ENCODE data around the gene COG2. TPM values are rescaled to one million over a fixed set of nuclear protein-coding genes. Genes with fewer than 3 reads are reported as not detected.

COG2 gene
- total RNA-seq, 1 donor, result 23.9 TPM

DNA sequence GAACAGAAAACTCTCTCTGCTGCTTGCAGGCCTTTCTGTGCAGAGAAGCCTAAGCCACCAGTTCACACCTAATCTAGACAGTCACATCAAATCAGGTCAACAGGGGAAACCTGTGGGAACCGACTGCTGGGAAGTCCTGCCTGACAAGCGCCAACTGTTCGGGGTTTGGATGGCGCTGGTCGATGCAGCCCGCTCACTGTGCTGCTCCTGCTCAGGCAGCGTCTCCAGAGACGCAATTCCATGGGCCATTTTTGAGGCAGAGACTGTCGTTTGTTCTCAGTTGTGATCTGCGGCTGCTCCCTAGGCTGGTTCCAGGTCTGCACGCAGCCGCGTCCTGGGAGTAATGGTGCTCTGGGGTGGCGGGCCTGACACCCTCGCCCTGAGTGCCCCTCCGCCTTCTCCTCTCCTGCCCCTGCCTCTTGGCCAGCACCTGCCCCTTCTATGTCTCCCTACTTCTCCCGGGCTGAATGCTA lies 70.2 kb downstream of the COG2 start:
- Histone ChIP-seq H3K4me3 (ENCODE audit: insufficient read depth, low read length) (no peak overlapping the region), H3K9me3 (ENCODE audit: low read depth, low read length) (no peaks in the 10 kb centered on the region), H3K79me2 (ENCODE audit: insufficient read depth, low read length) (no peaks in the 10 kb centered on the region), H4K20me1 (ENCODE audit: insufficient read depth, low read length) (no peaks in the 10 kb centered on the region), H3K4me2 (ENCODE audit: insufficient read depth, low read length) (no peak overlapping the region), H2AFZ (ENCODE audit: low read length) (no peak overlapping the region), H3K27ac (ENCODE audit: low read depth, low read length) (no peak overlapping the region), H3K27me3 (ENCODE audit: insufficient read depth, low read length) (no peaks in the 10 kb centered on the region), H3K4me1 (ENCODE audit: insufficient read depth, low read length) (peaks cover 11% of the 10 kb centered on the region), H3K36me3 (ENCODE audit: insufficient read depth, low read length) (no peaks in the 10 kb centered on the region)
- TF ChIP-seq, protein P1, sequence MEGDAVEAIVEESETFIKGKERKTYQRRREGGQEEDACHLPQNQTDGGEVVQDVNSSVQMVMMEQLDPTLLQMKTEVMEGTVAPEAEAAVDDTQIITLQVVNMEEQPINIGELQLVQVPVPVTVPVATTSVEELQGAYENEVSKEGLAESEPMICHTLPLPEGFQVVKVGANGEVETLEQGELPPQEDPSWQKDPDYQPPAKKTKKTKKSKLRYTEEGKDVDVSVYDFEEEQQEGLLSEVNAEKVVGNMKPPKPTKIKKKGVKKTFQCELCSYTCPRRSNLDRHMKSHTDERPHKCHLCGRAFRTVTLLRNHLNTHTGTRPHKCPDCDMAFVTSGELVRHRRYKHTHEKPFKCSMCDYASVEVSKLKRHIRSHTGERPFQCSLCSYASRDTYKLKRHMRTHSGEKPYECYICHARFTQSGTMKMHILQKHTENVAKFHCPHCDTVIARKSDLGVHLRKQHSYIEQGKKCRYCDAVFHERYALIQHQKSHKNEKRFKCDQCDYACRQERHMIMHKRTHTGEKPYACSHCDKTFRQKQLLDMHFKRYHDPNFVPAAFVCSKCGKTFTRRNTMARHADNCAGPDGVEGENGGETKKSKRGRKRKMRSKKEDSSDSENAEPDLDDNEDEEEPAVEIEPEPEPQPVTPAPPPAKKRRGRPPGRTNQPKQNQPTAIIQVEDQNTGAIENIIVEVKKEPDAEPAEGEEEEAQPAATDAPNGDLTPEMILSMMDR (IDR thresholded peaks at IDR 0.05; ENCODE audit: extremely low read depth, low read depth, low read length), result no peak
- no peak for DNase-seq (ENCODE audit: insufficient read length, low spot score, missing footprints)

DNA sequence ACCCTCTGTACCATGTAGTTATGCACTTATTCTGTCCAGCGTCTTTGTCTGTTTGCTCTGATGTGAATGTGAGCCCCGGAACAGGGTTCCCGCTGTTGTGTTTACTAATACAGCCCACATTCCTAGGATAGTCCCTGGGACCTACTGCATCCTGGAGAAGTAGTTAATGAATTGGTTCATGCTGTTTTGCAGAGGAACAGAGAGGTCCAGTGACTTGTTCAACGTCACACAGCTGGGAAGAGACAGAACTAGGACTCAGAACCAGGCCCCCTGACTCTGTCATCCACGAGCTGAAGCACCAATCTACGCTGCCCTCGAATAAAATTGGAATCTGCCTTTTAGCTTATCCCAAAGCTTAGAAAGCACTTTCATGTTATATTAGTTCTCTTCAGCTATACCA lies 70.9 kb downstream of the COG2 start:
- DNase-seq (ENCODE audit: insufficient read length, low spot score, missing footprints), result no peak
- Histone ChIP-seq H4K20me1 (ENCODE audit: insufficient read depth, low read length) (no peaks in the 10 kb centered on the region), H3K4me2 (ENCODE audit: insufficient read depth, low read length) (no peak overlapping the region), H3K27ac (ENCODE audit: low read depth, low read length) (no peak overlapping the region), H3K79me2 (ENCODE audit: insufficient read depth, low read length) (no peaks in the 10 kb centered on the region), H3K27me3 (ENCODE audit: insufficient read depth, low read length) (no peaks in the 10 kb centered on the region), H3K9me3 (ENCODE audit: low read depth, low read length) (no peaks in the 10 kb centered on the region), H2AFZ (ENCODE audit: low read length) (no peak overlapping the region), H3K36me3 (ENCODE audit: insufficient read depth, low read length) (no peaks in the 10 kb centered on the region), H3K4me1 (ENCODE audit: insufficient read depth, low read length) (peaks cover 11% of the 10 kb centered on the region), H3K4me3 (ENCODE audit: insufficient read depth, low read length) (no peak overlapping the region)
- TF ChIP-seq, protein P1 (IDR thresholded peaks at IDR 0.05; ENCODE audit: extremely low read depth, low read depth, low read length), result no peak

DNA sequence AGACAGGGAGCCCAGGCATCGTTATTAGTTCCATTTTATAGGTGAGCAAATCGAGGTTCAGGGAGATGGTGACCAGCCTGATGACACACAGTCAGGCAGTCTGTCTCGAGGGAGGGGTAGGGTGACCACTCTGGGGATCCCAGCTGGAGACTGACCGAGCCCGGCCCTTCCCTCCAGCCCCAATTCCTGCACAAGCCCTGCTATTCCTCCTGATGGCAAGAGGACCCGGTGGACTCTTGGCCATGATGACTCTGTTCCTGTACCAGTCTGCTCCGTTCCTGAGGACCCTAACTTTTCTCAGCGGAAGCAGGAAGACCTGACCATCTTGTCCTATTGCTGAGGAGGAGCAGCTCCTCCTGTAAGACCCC lies 71.2 kb downstream of the COG2 start:
- H3K9me3 ChIP-seq (ENCODE audit: low read depth, low read length), result no peaks in the 10 kb centered on the region
- peak overlapping the region; percentile 41 for H3K27ac ChIP-seq (ENCODE audit: low read depth, low read length)
- H2AFZ ChIP-seq (ENCODE audit: low read length), result peak overlapping the region; percentile 63
- DNase-seq (ENCODE audit: insufficient read length, low spot score, missing footprints), result no peak
- TF ChIP-seq, protein P1 (IDR thresholded peaks at IDR 0.05; ENCODE audit: extremely low read depth, low read depth, low read length), result no peak
- H3K4me3 ChIP-seq (ENCODE audit: insufficient read depth, low read length), result peak overlapping the region; percentile 45
- H3K4me2 ChIP-seq (ENCODE audit: insufficient read depth, low read length), result peak overlapping the region; percentile 78
- peaks cover 11% of the 10 kb centered on the region for H3K4me1 ChIP-seq (ENCODE audit: insufficient read depth, low read length)
- H3K79me2 ChIP-seq (ENCODE audit: insufficient read depth, low read length), result no peaks in the 10 kb centered on the region
- H4K20me1 ChIP-seq (ENCODE audit: insufficient read depth, low read length), result no peaks in the 10 kb centered on the region
- H3K27me3 ChIP-seq (ENCODE audit: insufficient read depth, low read length), result no peaks in the 10 kb centered on the region
- H3K36me3 ChIP-seq (ENCODE audit: insufficient read depth, low read length), result no peaks in the 10 kb centered on the region

DNA sequence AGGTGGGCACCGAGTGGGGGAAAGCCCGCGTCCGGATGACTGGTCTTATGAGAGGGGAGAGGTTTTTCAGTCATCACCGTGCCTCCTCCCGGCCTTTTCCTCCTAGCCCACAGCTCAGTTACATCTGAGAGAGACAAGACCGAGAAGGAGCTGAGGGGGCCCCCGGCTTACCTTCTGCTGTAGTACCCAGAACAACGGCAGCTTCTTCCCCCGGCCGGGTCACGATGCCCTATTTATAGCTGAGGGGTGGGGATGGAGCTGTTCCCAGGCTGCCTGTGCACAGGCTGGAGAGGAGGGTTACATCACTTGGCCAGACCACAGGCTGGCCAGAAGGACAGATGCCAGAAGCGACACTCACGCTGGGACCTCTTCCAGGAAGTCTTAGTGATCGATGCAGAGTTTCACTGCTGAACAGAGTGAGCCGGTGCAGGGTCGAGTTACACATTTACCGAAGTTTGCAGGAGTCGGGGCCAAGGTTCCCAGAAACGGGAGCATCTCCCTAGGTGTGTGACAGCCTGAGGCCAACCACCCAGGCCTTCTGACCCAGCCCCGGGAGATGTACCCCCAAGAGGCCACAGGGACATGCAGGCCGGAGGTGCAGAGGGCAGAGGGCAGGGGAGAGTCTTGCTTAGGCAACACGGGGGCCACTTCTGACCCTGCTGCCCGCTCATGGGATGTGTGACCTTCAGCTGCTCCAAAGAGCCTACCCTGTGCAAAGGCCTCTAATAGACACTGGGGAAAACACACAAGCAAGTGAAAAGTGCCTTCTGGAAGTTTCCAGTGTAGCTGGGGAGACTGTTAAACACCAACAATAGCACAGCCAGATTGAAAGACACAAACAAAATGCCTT lies 71.9 kb downstream of the COG2 start, which contains the start of gene AGT:
Gene AGT (minus strand): TSS at position 208 of the 850 bp plus-strand sequence. CDS start 3,299 bp downstream, outside the sequence.
- TF ChIP-seq, protein P1 (IDR thresholded peaks at IDR 0.05; ENCODE audit: extremely low read depth, low read depth, low read length), result no peak
- Histone ChIP-seq H2AFZ (ENCODE audit: low read length) (peak within 1 kb of the TSS; percentile 63), H3K79me2 (ENCODE audit: insufficient read depth, low read length) (no peaks in the 10 kb centered on the region), H3K9me3 (ENCODE audit: low read depth, low read length) (no peaks in the 10 kb centered on the region), H3K27ac (ENCODE audit: low read depth, low read length) (peak within 1 kb of the TSS; percentile 41), H3K4me3 (ENCODE audit: insufficient read depth, low read length) (peak within 1 kb of the TSS; percentile 45), H4K20me1 (ENCODE audit: insufficient read depth, low read length) (no peaks in the 10 kb centered on the region), H3K4me2 (ENCODE audit: insufficient read depth, low read length) (peak within 1 kb of the TSS; percentile 78), H3K36me3 (ENCODE audit: insufficient read depth, low read length) (no peaks in the 10 kb centered on the region), H3K4me1 (ENCODE audit: insufficient read depth, low read length) (peaks cover 11% of the 10 kb centered on the region), H3K27me3 (ENCODE audit: insufficient read depth, low read length) (no peaks in the 10 kb centered on the region)
- peak; percentile 91 for DNase-seq (ENCODE audit: insufficient read length, low spot score, missing footprints)

Measured in osteoblast (primary cell).